GM21515 (cell line): Measurements from ENCODE around the gene NAT8L.

ENCODE experiments used
- ATAC-seq: cut with Tn5 transposase; IDR thresholded peaks from one replicate; pipeline ENCODE4 v1.9.1; 2021; ENCODE audit not compliant: unreplicated experiment

Gene NAT8L

GRCh38 chr4:2044542-2045517 is 14.3 kb upstream of the NAT8L start:
- ATAC-seq: no peak

GRCh38 chr4:2045518-2045951 is 13.6 kb upstream of the NAT8L start:
- ATAC-seq: no peak

- ATAC-seq: no peak
Measured at GRCh38 chr4:2046031-2046961, 12.8 kb upstream of the NAT8L start.

- ATAC-seq: no peak
Measured at GRCh38 chr4:2047031-2047660, 12.0 kb upstream of the NAT8L start.

GRCh38 chr4:2047781-2048581 is 11.1 kb upstream of the NAT8L start:
- ATAC-seq: no peak

- no peak for ATAC-seq
Measured at GRCh38 chr4:2048831-2049230, 10.3 kb upstream of the NAT8L start.

- ATAC-seq: no peak
Measured at GRCh38 chr4:2049381-2049780, 9.7 kb upstream of the NAT8L start.

GRCh38 chr4:2049811-2050210 is 9.3 kb upstream of the NAT8L start:
- ATAC-seq: no peak

GRCh38 chr4:2051086-2051485 is 8.0 kb upstream of the NAT8L start:
- ATAC-seq: no peak

GRCh38 chr4:2054217-2054616 is 4.9 kb upstream of the NAT8L start:
- no peak for ATAC-seq

- ATAC-seq: no peak
Measured at GRCh38 chr4:2057382-2058065, 1.6 kb upstream of the NAT8L start.

- ATAC-seq: no peak
Measured at GRCh38 chr4:2058264-2059045, 672 bp upstream of the NAT8L start.

GRCh38 chr4:2059726-2060602 is 837 bp downstream of the NAT8L start:
- no peak for ATAC-seq

- no peak for ATAC-seq
Measured at GRCh38 chr4:2060611-2061185, 1.6 kb downstream of the NAT8L start.

GRCh38 chr4:2061186-2062131 is 2.3 kb downstream of the NAT8L start:
- ATAC-seq: no peak

GRCh38 chr4:2062168-2062807 is 3.2 kb downstream of the NAT8L start:
- ATAC-seq: no peak
